H9 (cell line): ENCODE results near the gene CCNF. TPM values are rescaled to one million over a fixed set of nuclear protein-coding genes. Genes with fewer than 3 reads are reported as not detected.
"Not testable (repeated sequence)": the region's sequence is repeated elsewhere in the genome, so short reads cannot be mapped to it uniquely, and the experiment has no call there.

Experiments
- DNase-seq: peaks from one replicate; pipeline ENCODE4 v3.0.0-alpha.2; 2017
- H2AFZ ChIP-seq: one replicate; pipeline ENCODE4 v1.6.1; 2013; ENCODE audit warnings: mild to moderate bottlenecking, low read length, control low read depth, moderate library complexity
- H2AK5ac ChIP-seq: 2 replicates; pipeline ENCODE4 v1.6.1; 2013; ENCODE audit warnings: low read length, control low read depth, mixed read lengths; ENCODE audit not compliant: insufficient read length
- H2BK120ac ChIP-seq: one replicate; pipeline ENCODE4 v1.6.1; 2013; ENCODE audit warnings: low read depth, mild to moderate bottlenecking, low read length, control low read depth, inconsistent platforms; ENCODE audit not compliant: poor library complexity, severe bottlenecking
- H2BK12ac ChIP-seq: 2 replicates; pipeline ENCODE4 v1.6.1; 2013; ENCODE audit warnings: low read length, control low read depth, mixed read lengths, low read depth; ENCODE audit not compliant: insufficient read length
- H2BK15ac ChIP-seq: 2 replicates; pipeline ENCODE4 v1.6.1; 2013; ENCODE audit warnings: low read depth, low read length, control low read depth
- H2BK20ac ChIP-seq: one replicate; pipeline ENCODE4 v1.6.1; 2013; ENCODE audit warnings: low read depth, mild to moderate bottlenecking, low read length, control low read depth, inconsistent platforms; ENCODE audit not compliant: poor library complexity, severe bottlenecking
- H2BK5ac ChIP-seq: 2 replicates; pipeline ENCODE4 v1.6.1; 2013; ENCODE audit warnings: low read length, control low read depth, mixed read lengths; ENCODE audit not compliant: insufficient read length
- H3K14ac ChIP-seq: 2 replicates; pipeline ENCODE4 v1.6.1; 2013; ENCODE audit warnings: low read length, control low read depth; ENCODE audit not compliant: insufficient read depth
- H3K18ac ChIP-seq: 2 replicates; pipeline ENCODE4 v1.6.1; 2013; ENCODE audit warnings: low read depth, mild to moderate bottlenecking, mixed read lengths, low read length, control low read depth; ENCODE audit not compliant: insufficient read length
- H3K23ac ChIP-seq: 2 replicates; pipeline ENCODE4 v1.6.1; 2013; ENCODE audit warnings: low read length, control low read depth, mixed read lengths, low read depth; ENCODE audit not compliant: insufficient read length
- H3K23me2 ChIP-seq: 2 replicates; pipeline ENCODE4 v1.6.1; 2013; ENCODE audit warnings: low read depth, mild to moderate bottlenecking, mixed read lengths, low read length, control low read depth; ENCODE audit not compliant: insufficient read length, poor library complexity, severe bottlenecking
- H3K27ac ChIP-seq: 2 replicates; pipeline ENCODE4 v1.5.1; 2013; ENCODE audit warnings: low read length, control low read depth, mixed read lengths, low read depth; ENCODE audit not compliant: insufficient read length
- H3K27me3 ChIP-seq: 2 replicates; pipeline ENCODE4 v1.6.1; 2013; ENCODE audit warnings: low read length, control low read depth, inconsistent platforms; ENCODE audit not compliant: insufficient read depth
- H3K4ac ChIP-seq: 2 replicates; pipeline ENCODE4 v1.6.1; 2013; ENCODE audit warnings: low read depth, mild to moderate bottlenecking, control low read depth, inconsistent platforms, low read length, moderate library complexity
- H3K4me1 ChIP-seq: 2 replicates; pipeline ENCODE4 v1.6.1; 2013; ENCODE audit warnings: low read length, control low read depth, inconsistent platforms; ENCODE audit not compliant: insufficient read depth
- H3K4me2 ChIP-seq: 2 replicates; pipeline ENCODE4 v1.6.1; 2013; ENCODE audit warnings: low read length, control low read depth, mixed read lengths; ENCODE audit not compliant: insufficient read length, insufficient read depth
- H3K56ac ChIP-seq: 2 replicates; pipeline ENCODE4 v1.6.1; 2013; ENCODE audit warnings: low read depth, mild to moderate bottlenecking, mixed read lengths, low read length, control low read depth; ENCODE audit not compliant: insufficient read length
- H3K79me1 ChIP-seq: 2 replicates; pipeline ENCODE4 v1.6.1; 2013; ENCODE audit warnings: low read depth, mild to moderate bottlenecking, moderate library complexity, low read length, control low read depth, inconsistent platforms; ENCODE audit not compliant: insufficient read depth, poor library complexity, severe bottlenecking
- H3K79me2 ChIP-seq: 2 replicates; pipeline ENCODE4 v1.6.1; 2013; ENCODE audit warnings: low read length, control low read depth, inconsistent platforms; ENCODE audit not compliant: insufficient read depth
- H3K9ac ChIP-seq: 2 replicates; pipeline ENCODE4 v1.6.1; 2013; ENCODE audit warnings: low read length, control low read depth, mixed read lengths; ENCODE audit not compliant: insufficient read length; ENCODE audit errors: extremely low read depth
- H3K9me3 ChIP-seq: one replicate; pipeline ENCODE4 v1.6.1; 2013; ENCODE audit warnings: low read depth, low read length, inconsistent platforms; ENCODE audit not compliant: control insufficient read depth
- H3T11ph ChIP-seq: one replicate; pipeline ENCODE4 v1.6.1; 2013; ENCODE audit warnings: mild to moderate bottlenecking, low read length, control low read depth, inconsistent platforms
- H4K20me1 ChIP-seq: one replicate; pipeline ENCODE4 v1.6.1; 2013; ENCODE audit not compliant: control insufficient read depth, insufficient read length, insufficient read depth
- H4K5ac ChIP-seq: 2 replicates; pipeline ENCODE4 v1.6.1; 2013; ENCODE audit warnings: low read depth, mild to moderate bottlenecking, mixed read lengths, low read length, control low read depth; ENCODE audit not compliant: insufficient read length
- H4K8ac ChIP-seq: replicated peaks from 2 replicates; pipeline ENCODE4 v1.6.1; 2013; ENCODE audit warnings: low read length, control low read depth, mixed read lengths, low read depth; ENCODE audit not compliant: insufficient read length
- H4K91ac ChIP-seq: 2 replicates; pipeline ENCODE4 v1.6.1; 2013; ENCODE audit warnings: low read depth, mild to moderate bottlenecking, moderate library complexity, mixed read lengths, low read length, control low read depth; ENCODE audit not compliant: insufficient read length
- H3K27ac Mint-ChIP-seq, 3 experiments: 2 replicates in 2 of 3; 3 replicates in 1 of 3; pipeline ENCODE4 v1.8.0; 2020 to 2021; ENCODE audit warnings: mixed read lengths in 3 of 3, mild to moderate bottlenecking in 1 of 3, moderate library complexity in 1 of 3
- H3K27me3 Mint-ChIP-seq: 2 replicates; pipeline ENCODE4 v1.8.0; 2021; ENCODE audit warnings: low read depth, mild to moderate bottlenecking, moderate library complexity, mixed read lengths
- H3K36me3 Mint-ChIP-seq, 3 experiments: 2 replicates in 2 of 3; 3 replicates in 1 of 3; pipeline ENCODE4 v1.8.0; 2020 to 2021; ENCODE audit warnings: low read depth in 3 of 3, mixed read lengths in 3 of 3; ENCODE audit not compliant: insufficient read depth in 1 of 3
- H3K4me1 Mint-ChIP-seq, 2 experiments: 2 replicates each; pipeline ENCODE4 v1.8.0; 2020; ENCODE audit warnings: mixed read lengths in 2 of 2
- H3K4me3 Mint-ChIP-seq, 2 experiments: 2 replicates in 1 of 2; 3 replicates in 1 of 2; pipeline ENCODE4 v1.8.0; 2020 to 2021; ENCODE audit warnings: mild to moderate bottlenecking in 2 of 2, mixed read lengths in 2 of 2, moderate library complexity in 1 of 2
- H3K9me3 Mint-ChIP-seq, 2 experiments: 2 replicates in 1 of 2; 3 replicates in 1 of 2; pipeline ENCODE4 v1.8.0; 2020; ENCODE audit warnings: mild to moderate bottlenecking in 2 of 2, mixed read lengths in 2 of 2, moderate library complexity in 1 of 2
- WGBS: extraction: QIAGEN DNeasy Blood & Tissue Kit; methylation state at CpG from one replicate; pipeline ENCODE4 v1.1.7; 2013; ENCODE audit warnings: missing lambda C conversion rate, low lambda C conversion rate, mixed read lengths; ENCODE audit not compliant: insufficient read length; ENCODE audit errors: extremely low coverage; 5-methylcytosine and 5-hydroxymethylcytosine counted together
- total RNA-seq: library from RNA; stranded (reverse); gene quantifications from 2 replicates; pipeline ENCODE4 v1.2.1, GENCODE V29; 2021
- TF ChIP-seq, protein P1 (sequence below): fragments of 200-600 bp; sonication (generic); conservative IDR thresholded peaks from 3 replicates; pipeline ENCODE4 v1.8.0; 2021; ENCODE audit warnings: antibody characterized with exemption, mild to moderate bottlenecking

CCNF gene
- total RNA-seq, 1 experiment from 2014 or later: 61.6 TPM

- no peaks in the 10 kb centered on the region for H3K79me1 ChIP-seq
- H3K9me3 Mint-ChIP-seq: peaks cover 17 to 18% of the 10 kb centered on the region in 2 experiments
- no peaks in the 10 kb centered on the region for H3K27me3 ChIP-seq
- no peak overlapping the region for H2BK20ac ChIP-seq
- no peak overlapping the region for H2BK120ac ChIP-seq
- peaks cover 9% of the 10 kb centered on the region for H3K27me3 Mint-ChIP-seq
- H3K56ac ChIP-seq: no peak overlapping the region
- no peaks in the 10 kb centered on the region for H4K20me1 ChIP-seq
- H3K9me3 ChIP-seq: no peaks in the 10 kb centered on the region
- no peak overlapping the region for H2BK15ac ChIP-seq
- H2AFZ ChIP-seq: no peak overlapping the region
- DNase-seq: no peak
- no peak overlapping the region for H3K14ac ChIP-seq
- no peak overlapping the region for H2AK5ac ChIP-seq
- H3K4me1 Mint-ChIP-seq: peaks cover 21% of the 10 kb centered on the region in 2 experiments
- no peak overlapping the region for H2BK12ac ChIP-seq
- H3K23ac ChIP-seq: no peak overlapping the region
- WGBS: no CpG with 5 or more reads among the region's 3 CpGs
- TF ChIP-seq, protein P1, sequence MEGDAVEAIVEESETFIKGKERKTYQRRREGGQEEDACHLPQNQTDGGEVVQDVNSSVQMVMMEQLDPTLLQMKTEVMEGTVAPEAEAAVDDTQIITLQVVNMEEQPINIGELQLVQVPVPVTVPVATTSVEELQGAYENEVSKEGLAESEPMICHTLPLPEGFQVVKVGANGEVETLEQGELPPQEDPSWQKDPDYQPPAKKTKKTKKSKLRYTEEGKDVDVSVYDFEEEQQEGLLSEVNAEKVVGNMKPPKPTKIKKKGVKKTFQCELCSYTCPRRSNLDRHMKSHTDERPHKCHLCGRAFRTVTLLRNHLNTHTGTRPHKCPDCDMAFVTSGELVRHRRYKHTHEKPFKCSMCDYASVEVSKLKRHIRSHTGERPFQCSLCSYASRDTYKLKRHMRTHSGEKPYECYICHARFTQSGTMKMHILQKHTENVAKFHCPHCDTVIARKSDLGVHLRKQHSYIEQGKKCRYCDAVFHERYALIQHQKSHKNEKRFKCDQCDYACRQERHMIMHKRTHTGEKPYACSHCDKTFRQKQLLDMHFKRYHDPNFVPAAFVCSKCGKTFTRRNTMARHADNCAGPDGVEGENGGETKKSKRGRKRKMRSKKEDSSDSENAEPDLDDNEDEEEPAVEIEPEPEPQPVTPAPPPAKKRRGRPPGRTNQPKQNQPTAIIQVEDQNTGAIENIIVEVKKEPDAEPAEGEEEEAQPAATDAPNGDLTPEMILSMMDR: no peak
- H3K27ac ChIP-seq: no peak overlapping the region
- H3T11ph ChIP-seq: no peak overlapping the region
- no peak overlapping the region for H4K8ac ChIP-seq
- no peaks in the 10 kb centered on the region for H3K79me2 ChIP-seq
- H3K23me2 ChIP-seq: no peaks in the 10 kb centered on the region
- H3K36me3 Mint-ChIP-seq: peaks cover 9 to 16% (median 10%) of the 10 kb centered on the region in 3 experiments
- no peak overlapping the region for H3K9ac ChIP-seq
- peaks cover 6% of the 10 kb centered on the region; the same call in 1 of the 2 replicates for H3K4me1 ChIP-seq
- H4K91ac ChIP-seq: no peak overlapping the region
- H3K4me2 ChIP-seq: no peak overlapping the region
- H3K4ac ChIP-seq: no peak overlapping the region
- no peak overlapping the region for H3K4me3 Mint-ChIP-seq
- H3K27ac Mint-ChIP-seq: no peak overlapping the region
- no peak overlapping the region for H4K5ac ChIP-seq
- no peak overlapping the region for H3K18ac ChIP-seq
- no peak overlapping the region for H2BK5ac ChIP-seq
These were observed 43.9 kb upstream of the CCNF start for GRCh38 chr16:2385190-2385836.

GRCh38 chr16:2385982-2386381, 43.3 kb upstream of the CCNF start:
- not testable (repeated sequence) for H3K56ac ChIP-seq, H3K9me3 ChIP-seq, H3K18ac ChIP-seq, H2AFZ ChIP-seq, H2BK15ac ChIP-seq, H4K20me1 ChIP-seq, H3K23ac ChIP-seq, H3K9ac ChIP-seq, H3K27ac ChIP-seq, H2BK20ac ChIP-seq, H3K4me1 ChIP-seq, H4K8ac ChIP-seq, H3K79me2 ChIP-seq, H2BK5ac ChIP-seq, H2BK12ac ChIP-seq, H3K4ac ChIP-seq, H3T11ph ChIP-seq, H3K23me2 ChIP-seq, H3K14ac ChIP-seq, H2BK120ac ChIP-seq, H4K5ac ChIP-seq, H3K27me3 Mint-ChIP-seq, H4K91ac ChIP-seq, H2AK5ac ChIP-seq, H3K4me2 ChIP-seq, H3K79me1 ChIP-seq, H3K27me3 ChIP-seq
- Mint-ChIP-seq H3K9me3 (peaks cover 17 to 18% of the 10 kb centered on the region in 2 experiments), H3K4me1 (peaks cover 21% of the 10 kb centered on the region in 2 experiments), H3K4me3 (peak overlapping the region in 1 of 2 experiments; percentile 22; a peak in 1 of 5 replicates), H3K27ac (peak overlapping the region in 1 of 3 experiments; percentile 39; a peak in 1 of 7 replicates), H3K36me3 (peaks cover 9 to 16% (median 10%) of the 10 kb centered on the region in 3 experiments)
- no CpG with 5 or more reads among the region's 19 CpGs for WGBS
- peak; percentile 45 for DNase-seq
